Type B pancreatic cell (in vitro differentiated cells): ENCODE data around the gene CD40LG. TPM values are rescaled to one million over a fixed set of nuclear protein-coding genes. Genes with fewer than 3 reads are reported as not detected.

Experiments used
- DNase-seq: peaks from one replicate; pipeline ENCODE4 v3.0.0; 2021; ENCODE audit warnings: mixed read lengths; ENCODE audit not compliant: unreplicated experiment; ENCODE audit errors: extremely low spot score
- H3K27ac Mint-ChIP-seq: 2 replicates; pipeline ENCODE4 v1.8.0; 2021; ENCODE audit warnings: mild to moderate bottlenecking, mixed read lengths
- H3K27me3 Mint-ChIP-seq: 2 replicates; pipeline ENCODE4 v1.8.0; 2021; ENCODE audit warnings: mixed read lengths
- H3K36me3 Mint-ChIP-seq: 2 replicates; pipeline ENCODE4 v1.8.0; 2021; ENCODE audit warnings: mixed read lengths
- H3K4me1 Mint-ChIP-seq: one replicate; pipeline ENCODE4 v1.8.0; 2021; ENCODE audit warnings: mixed read lengths; ENCODE audit not compliant: unreplicated experiment
- H3K4me3 Mint-ChIP-seq: 2 replicates; pipeline ENCODE4 v1.8.0; 2021; ENCODE audit warnings: mild to moderate bottlenecking, mixed read lengths
- H3K9me3 Mint-ChIP-seq: 2 replicates; pipeline ENCODE4 v1.8.0; 2021; ENCODE audit warnings: mixed read lengths
- CTCF ChIP-seq: fragments of 200-600 bp; sonication (generic); conservative IDR thresholded peaks from 2 replicates; pipeline ENCODE4 v1.5.0; 2021; ENCODE audit warnings: antibody characterized with exemption, mild to moderate bottlenecking
- total RNA-seq: library from RNA; stranded (reverse); gene quantifications from 2 replicates; pipeline ENCODE4 v1.2.1, GENCODE V29; 2021; ENCODE audit warnings: low replicate concordance

Gene CD40LG
- total RNA-seq, 1 donor from 2014 or later: not detected

DNA sequence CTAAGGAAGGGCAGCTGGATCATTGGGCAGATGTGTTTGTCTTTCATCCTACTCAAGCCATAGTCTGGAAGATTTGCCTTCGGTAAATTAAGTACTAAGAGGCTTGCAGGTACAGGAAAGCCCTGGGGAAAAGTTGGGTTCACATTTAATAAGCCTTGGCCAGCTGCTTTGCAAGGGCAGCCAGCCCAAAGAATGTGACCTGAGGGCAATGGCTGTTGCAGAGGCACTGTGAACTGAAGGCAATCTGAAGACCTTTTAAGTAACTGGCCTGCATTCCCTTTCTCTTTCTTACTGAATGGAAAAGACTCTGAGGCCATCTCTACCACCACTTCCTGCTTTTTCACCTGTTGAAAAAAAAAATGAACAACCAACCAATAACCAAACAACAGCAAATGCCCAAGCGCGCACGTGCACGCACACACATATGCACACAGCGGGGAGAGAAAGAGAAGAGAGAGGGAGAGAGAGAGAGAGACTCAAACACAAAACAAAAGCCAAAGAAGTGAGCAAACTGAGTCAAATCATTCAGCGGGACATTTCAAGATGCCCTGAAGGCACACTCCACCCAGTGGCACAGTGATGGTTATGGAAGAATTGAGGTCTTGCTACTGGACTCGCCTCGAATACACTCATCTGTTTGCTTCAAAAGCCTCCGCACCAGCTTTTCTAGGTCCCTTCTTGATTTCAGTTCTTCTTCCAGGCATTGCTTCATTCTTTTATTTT is 19.6 kb downstream of the CD40LG start:
- Mint-ChIP-seq H3K9me3 (peaks cover 9% of the 10 kb centered on the region), H3K27me3 (no peaks in the 10 kb centered on the region), H3K27ac (no peak overlapping the region), H3K36me3 (no peaks in the 10 kb centered on the region), H3K4me3 (no peak overlapping the region), H3K4me1 (no peaks in the 10 kb centered on the region)
- TF ChIP-seq CTCF: no peak
- no peak for DNase-seq

GRCh38 chrX:136671006-136671610 is 23.1 kb downstream of the CD40LG start:
- no peak overlapping the region for H3K4me3 Mint-ChIP-seq
- H3K4me1 Mint-ChIP-seq: no peaks in the 10 kb centered on the region
- TF ChIP-seq CTCF: no peak
- H3K27ac Mint-ChIP-seq: no peak overlapping the region
- DNase-seq: no peak
- H3K36me3 Mint-ChIP-seq: no peaks in the 10 kb centered on the region
- no peaks in the 10 kb centered on the region for H3K9me3 Mint-ChIP-seq
- H3K27me3 Mint-ChIP-seq: no peaks in the 10 kb centered on the region

- peaks cover 1% of the 10 kb centered on the region for H3K4me1 Mint-ChIP-seq
- no peak for DNase-seq
- no peaks in the 10 kb centered on the region for H3K27me3 Mint-ChIP-seq
- no peak overlapping the region for H3K4me3 Mint-ChIP-seq
- no peak overlapping the region for H3K27ac Mint-ChIP-seq
- H3K36me3 Mint-ChIP-seq: no peaks in the 10 kb centered on the region
- H3K9me3 Mint-ChIP-seq: no peaks in the 10 kb centered on the region
- TF ChIP-seq CTCF: no peak
Observed at GRCh38 chrX:136674270-136674985, 26.5 kb downstream of the CD40LG start.

DNA sequence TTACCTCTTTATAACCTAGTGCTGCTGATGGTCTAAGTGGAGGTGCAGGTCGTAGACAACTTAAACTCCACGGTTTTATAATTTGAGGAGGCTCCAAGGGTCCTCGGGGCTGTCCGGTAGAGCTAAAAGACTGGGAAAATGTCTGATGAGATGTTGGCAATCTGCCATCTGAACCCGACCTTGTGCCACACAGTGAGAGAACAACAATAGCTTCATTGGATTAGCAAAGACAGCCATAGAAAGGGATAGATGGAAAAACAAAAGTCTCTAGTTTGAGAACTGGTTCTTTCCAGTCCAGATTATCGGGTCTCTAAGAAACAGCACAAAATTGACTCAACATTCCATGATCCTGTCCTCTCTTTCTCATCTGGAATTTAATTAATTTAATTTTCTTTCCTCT is 31.6 kb downstream of the CD40LG start:
- Mint-ChIP-seq H3K4me3 (no peak overlapping the region), H3K27me3 (no peaks in the 10 kb centered on the region), H3K9me3 (no peaks in the 10 kb centered on the region), H3K4me1 (peaks cover 4% of the 10 kb centered on the region), H3K36me3 (no peaks in the 10 kb centered on the region), H3K27ac (no peak overlapping the region)
- DNase-seq: no peak
- no peak for TF ChIP-seq CTCF

GRCh38 chrX:136684120-136684519 is 36.2 kb downstream of the CD40LG start:
- H3K4me1 Mint-ChIP-seq: peaks cover 5% of the 10 kb centered on the region
- no peak overlapping the region for H3K4me3 Mint-ChIP-seq
- TF ChIP-seq CTCF: no peak
- H3K36me3 Mint-ChIP-seq: no peaks in the 10 kb centered on the region
- H3K27me3 Mint-ChIP-seq: no peaks in the 10 kb centered on the region
- H3K9me3 Mint-ChIP-seq: no peaks in the 10 kb centered on the region
- H3K27ac Mint-ChIP-seq: no peak overlapping the region
- DNase-seq: no peak
